ENCODE data around the gene GTPBP4. TPM values are rescaled to one million over a fixed set of nuclear protein-coding genes. Genes with fewer than 3 reads are reported as not detected.

GTPBP4 gene
- total RNA-seq, 1 experiment from 2014 or later: 97.4 TPM

- TF ChIP-seq PREB (CRISPR knock-in tag; IDR thresholded peaks at IDR 0.05; ENCODE audit: borderline replicate concordance): no peak
- TF ChIP-seq ZNF281 (CRISPR knock-in tag; IDR thresholded peaks at IDR 0.05): peak; percentile 65; the same call in 1 of the 2 replicates
- peak; percentile 48; the same call in 1 of the 2 replicates for TF ChIP-seq ATF1 (CRISPR knock-in tag; IDR thresholded peaks at IDR 0.05)
- peak; percentile 32; the same call in 1 of the 2 replicates for TF ChIP-seq USF1 (CRISPR knock-in tag; IDR thresholded peaks at IDR 0.05)
- peak; percentile 82; the same call in 1 of the 2 replicates for TF ChIP-seq E2F5 (CRISPR knock-in tag; IDR thresholded peaks at IDR 0.05)
- TF ChIP-seq KAT7 (CRISPR knock-in tag; IDR thresholded peaks at IDR 0.05; ENCODE audit: borderline replicate concordance): peak; percentile 77; the same call in 1 of the 2 replicates
- TF ChIP-seq CTCF (IDR thresholded peaks at IDR 0.05): no peak
- TF ChIP-seq NR3C1 (CRISPR knock-in tag; conservative IDR thresholded peaks at IDR 0.05; ENCODE audit: low read depth): no peak
- TF ChIP-seq JUN (CRISPR knock-in tag; IDR thresholded peaks at IDR 0.05): 0 out of 2 replicates have a peak, but pooled peaks have one; percentile 36
- TF ChIP-seq AR (CRISPR knock-in tag; IDR thresholded peaks at IDR 0.05): no peak
- no peak for TF ChIP-seq RORB (CRISPR knock-in tag; IDR thresholded peaks at IDR 0.05)
- TF ChIP-seq TCF7 (CRISPR knock-in tag; IDR thresholded peaks at IDR 0.05; ENCODE audit: low read depth): peak; percentile 16; the same call in 1 of the 2 replicates
- TF ChIP-seq MAX (CRISPR knock-in tag; IDR thresholded peaks at IDR 0.05): peak; percentile 68
- TF ChIP-seq ERG (CRISPR knock-in tag; IDR thresholded peaks at IDR 0.05): no peak
- TF ChIP-seq USF2 (CRISPR knock-in tag; IDR thresholded peaks at IDR 0.05): peak; percentile 39; the same call in 1 of the 2 replicates
- TF ChIP-seq TP53 (CRISPR knock-in tag; IDR thresholded peaks at IDR 0.05): 0 out of 2 replicates have a peak, but pooled peaks have one; percentile 55
- peak; percentile 56; the same call in 1 of the 2 replicates for TF ChIP-seq SMAD3 (CRISPR knock-in tag; IDR thresholded peaks at IDR 0.05; ENCODE audit: borderline replicate concordance)
- no peak for TF ChIP-seq RELA (CRISPR knock-in tag; IDR thresholded peaks at IDR 0.05; ENCODE audit: borderline replicate concordance)
- TF ChIP-seq CBFB (CRISPR knock-in tag; IDR thresholded peaks at IDR 0.05; ENCODE audit: low read depth): 0 out of 2 replicates have a peak, but pooled peaks have one; percentile 73
- TF ChIP-seq E2F1 (CRISPR knock-in tag; IDR thresholded peaks at IDR 0.05): peak; percentile 85
Observed at GRCh38 chr10:1056326-1057105, 68.3 kb downstream of the GTPBP4 start, which contains the start of gene WDR37 (continued).

All from WTC11 (cell line).